Activated CD8-positive, alpha-beta memory T cell treated with anti-CD3 and anti-CD28 coated beads for 36 hours (primary cell): ENCODE data around the gene STAT5B. TPM values are rescaled to one million over a fixed set of nuclear protein-coding genes. Genes with fewer than 3 reads are reported as not detected.
"Not testable (repeated sequence)": the region's sequence is repeated elsewhere in the genome, so short reads cannot be mapped to it uniquely, and the experiment has no call there.

Experiments
- CTCF ChIA-PET: fragments of 350-600 bp; sonication (Branson Sonifier 250); formaldehyde crosslinking; loops from one replicate; lab custom pipeline; 2021; ENCODE audit warnings: antibody characterized with exemption; lab: Charles Lee
- POLR2A ChIA-PET: fragments of 350-600 bp; sonication (Branson Sonifier 250); formaldehyde crosslinking; loops from one replicate; lab custom pipeline; 2021; ENCODE audit warnings: antibody characterized with exemption; lab: Charles Lee
- total RNA-seq, 2 experiments: library from RNA; stranded (reverse); gene quantifications; one replicate each; pipeline ENCODE4 v1.2.3, GENCODE V29; 2021

STAT5B gene
- 100 to 1,000 TPM; 102 to 111 TPM for total RNA-seq

- CTCF ChIA-PET, result interaction anchor here (0.6 to 2.8 kb wide), 3 partner anchors 28 to 182 kb away, joined by 4 to 10 read pairs (median 7); no protein-coding TSS in a partner anchor
- POLR2A ChIA-PET, result interaction anchor here (1.6 to 3.1 kb wide), 2 partner anchors 12 to 29 kb away, joined by 13 to 32 read pairs; partner anchors contain the start of gene STAT5A
Observed at GRCh38 chr17:42276359-42276608, at the start of gene STAT5B. TSS of gene STAT5B (minus strand) at chr17:42276391. CDS start at chr17:42232127, 44,264 bp downstream.

DNA sequence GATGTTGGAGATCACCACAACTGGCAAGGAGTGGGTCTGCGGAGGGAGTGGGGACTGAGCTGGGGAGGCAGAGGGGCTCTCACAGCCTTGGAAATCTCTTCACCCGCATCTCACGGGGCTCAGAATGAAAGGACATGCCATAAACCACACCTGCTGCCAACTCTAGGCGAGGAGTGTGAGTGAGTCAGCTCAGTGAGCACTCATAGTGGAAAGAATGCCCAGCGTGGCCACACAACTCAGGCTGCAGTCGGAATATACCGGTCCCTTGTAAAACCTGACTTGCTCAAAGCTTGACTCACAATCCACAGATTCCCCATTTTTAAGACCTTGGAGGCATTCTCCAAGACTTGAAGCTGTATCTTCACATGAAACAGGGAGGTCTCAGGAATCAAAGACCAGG, 48.8 kb upstream of the STAT5B start:
- ChIA-PET CTCF (interaction anchor here (0.7 to 20.1 kb wide), 3 partner anchors 13 to 83 kb away, joined by 3 to 340 read pairs (median 3); partner anchors contain the start of gene STAT3), POLR2A (no interaction called here)

- POLR2A ChIA-PET, result no interaction called here
Observed at GRCh38 chr17:42323268-42323773, 47.1 kb upstream of the STAT5B start.

GRCh38 chr17:42322382-42323267, 46.4 kb upstream of the STAT5B start:
- POLR2A ChIA-PET, result no interaction called here
- CTCF ChIA-PET, result interaction anchor here (0.5 to 20.1 kb wide), 23 partner anchors 9 to 272 kb away, joined by 3 to 340 read pairs (median 3); partner anchors contain the start of genes CAVIN1 and STAT3

More at GRCh38 chr17:42323268-42323773, 47.1 kb upstream of the STAT5B start:
- CTCF ChIA-PET, result interaction anchor here (0.7 to 20.1 kb wide), 12 partner anchors 10 to 101 kb away, joined by 3 to 340 read pairs (median 3); partner anchors contain the start of gene STAT3

DNA sequence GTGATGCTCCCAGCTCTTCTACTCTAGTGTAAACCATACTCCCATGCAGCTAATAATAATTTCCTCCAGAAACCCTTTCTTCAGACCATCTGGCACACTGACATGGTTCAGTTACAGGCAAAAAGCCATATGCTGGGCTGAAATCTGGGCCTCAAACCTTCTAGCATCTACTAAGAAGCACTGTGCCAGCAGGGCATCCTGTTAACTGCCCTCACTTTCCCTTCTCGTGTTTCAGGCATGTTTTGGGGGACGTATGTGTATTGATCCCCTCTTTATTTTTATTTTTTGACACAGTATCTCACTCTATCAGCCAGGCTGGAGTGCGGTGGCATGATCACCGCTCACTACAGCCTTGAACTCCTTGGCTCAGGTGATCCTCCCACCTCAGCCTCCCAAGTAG, 45.4 kb upstream of the STAT5B start:
- ChIA-PET CTCF (interaction anchor here (0.8 to 20.1 kb wide), 11 partner anchors 7 to 209 kb away, joined by 3 to 340 read pairs (median 6); partner anchors contain the start of gene STAT3), POLR2A (no interaction called here)

GRCh38 chr17:42317967-42318366, 41.8 kb upstream of the STAT5B start:
- POLR2A ChIA-PET, result not testable (repeated sequence)
- CTCF ChIA-PET, result interaction anchor here (0.6 to 20.1 kb wide), 3 partner anchors 58 to 90 kb away, joined by 3 to 340 read pairs (median 4); no protein-coding TSS in a partner anchor

- ChIA-PET POLR2A (interaction anchor here (0.6 kb wide), 1 partner anchor 89 kb away, joined by 4 read pairs; no protein-coding TSS in a partner anchor), CTCF (interaction anchor here (0.7 to 20.1 kb wide), 5 partner anchors 72 to 166 kb away, joined by 3 to 340 read pairs (median 4); no protein-coding TSS in a partner anchor)
Observed at GRCh38 chr17:42317266-42317845, 41.2 kb upstream of the STAT5B start.

DNA sequence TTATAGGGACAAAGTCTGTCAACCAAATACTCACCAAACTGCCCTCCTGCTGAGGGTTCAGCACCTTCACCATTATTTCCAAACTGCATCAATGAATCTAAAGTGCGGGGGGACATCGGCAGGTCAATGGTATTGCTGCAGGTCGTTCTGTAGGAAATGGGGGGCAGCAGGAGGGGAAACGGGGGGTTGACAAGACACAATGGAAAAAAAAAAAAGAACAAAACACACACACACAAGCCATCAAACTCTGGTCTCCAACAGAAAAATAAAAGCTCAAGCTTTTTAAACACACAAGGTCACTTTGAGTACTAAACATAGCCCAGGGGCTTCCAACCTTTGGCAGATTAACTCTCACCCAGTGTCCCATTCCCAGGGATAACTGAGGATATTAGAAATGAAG, 40.6 kb upstream of the STAT5B start:
- ChIA-PET CTCF (interaction anchor here (0.7 to 20.1 kb wide), 5 partner anchors 72 to 166 kb away, joined by 3 to 340 read pairs (median 4); no protein-coding TSS in a partner anchor), POLR2A (interaction anchor here (0.6 kb wide), 1 partner anchor 90 kb away, joined by 4 read pairs; no protein-coding TSS in a partner anchor)

GRCh38 chr17:42315402-42316156, 39.4 kb upstream of the STAT5B start:
- POLR2A ChIA-PET, result no interaction called here
- CTCF ChIA-PET, result interaction anchor here (1.6 to 20.1 kb wide), 3 partner anchors 73 to 94 kb away, joined by 4 to 340 read pairs (median 6); no protein-coding TSS in a partner anchor

DNA sequence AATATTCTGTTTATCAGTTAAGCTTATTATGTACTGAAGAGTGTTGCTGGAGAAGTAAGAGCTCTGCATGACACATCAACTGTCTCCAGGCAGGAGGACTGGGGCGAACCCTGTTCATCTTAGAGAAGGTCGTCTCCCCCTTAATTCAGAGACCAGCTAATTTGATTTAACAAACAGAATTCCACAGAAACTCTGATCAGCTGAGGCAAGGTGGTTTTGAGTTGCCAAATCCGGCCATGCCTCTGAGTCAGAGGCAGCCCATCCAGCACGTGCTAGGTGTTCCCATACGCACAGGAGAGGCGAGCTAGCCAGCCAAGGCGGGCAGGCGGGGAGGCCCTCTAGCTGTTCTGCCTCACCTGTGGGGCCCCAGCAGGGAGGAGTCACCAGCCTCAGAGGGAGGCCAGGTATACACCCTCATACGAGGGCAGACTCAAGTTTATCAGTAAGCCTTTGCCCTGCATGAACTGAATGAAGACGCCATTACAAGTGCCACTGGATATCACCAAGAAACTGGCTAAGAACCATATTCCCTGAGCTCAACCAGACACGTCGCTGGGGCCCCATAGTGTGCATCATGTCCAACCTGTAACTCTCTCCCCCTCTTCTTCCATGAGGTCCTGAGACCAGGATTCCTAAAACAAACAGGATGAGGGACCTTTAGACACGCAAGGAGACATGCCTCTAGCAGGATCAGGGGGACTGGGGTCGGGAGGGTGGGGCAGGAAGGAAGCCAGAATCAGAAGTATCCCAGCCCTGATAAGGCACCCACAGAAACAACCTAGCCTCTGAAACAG, 37.8 kb upstream of the STAT5B start:
- POLR2A ChIA-PET, result interaction anchor here (0.5 to 1.7 kb wide), 9 partner anchors 11 to 316 kb away, joined by 3 to 7 read pairs (median 4); partner anchors contain the start of gene STAT5A
- CTCF ChIA-PET, result interaction anchor here (0.7 to 20.1 kb wide), 15 partner anchors 8 to 1312 kb away, joined by 3 to 340 read pairs (median 4); no protein-coding TSS in a partner anchor

DNA sequence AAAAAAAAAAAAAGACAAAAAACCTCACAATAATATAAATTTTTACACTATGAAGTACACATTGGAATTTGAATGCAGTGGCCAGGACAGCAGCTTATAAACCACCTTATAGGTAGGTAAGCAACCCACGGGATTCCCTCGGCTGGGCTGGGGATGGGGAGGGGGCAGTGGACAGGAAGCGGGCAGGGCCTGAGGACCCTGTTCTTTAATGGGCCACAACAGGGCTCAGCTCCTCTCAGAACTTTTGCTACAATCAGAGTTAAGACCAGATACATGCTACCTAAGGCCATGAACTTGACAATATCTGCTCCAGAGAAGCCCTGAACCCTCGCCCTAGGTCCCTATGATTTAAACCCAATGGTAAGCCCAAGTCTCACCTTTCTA, 37.2 kb upstream of the STAT5B start:
- POLR2A ChIA-PET, result interaction anchor here (0.5 to 1.7 kb wide), 7 partner anchors 10 to 177 kb away, joined by 3 to 7 read pairs (median 3); partner anchors contain the start of gene STAT5A
- CTCF ChIA-PET, result interaction anchor here (0.7 to 20.1 kb wide), 17 partner anchors 9 to 1313 kb away, joined by 3 to 340 read pairs (median 4); no protein-coding TSS in a partner anchor

DNA sequence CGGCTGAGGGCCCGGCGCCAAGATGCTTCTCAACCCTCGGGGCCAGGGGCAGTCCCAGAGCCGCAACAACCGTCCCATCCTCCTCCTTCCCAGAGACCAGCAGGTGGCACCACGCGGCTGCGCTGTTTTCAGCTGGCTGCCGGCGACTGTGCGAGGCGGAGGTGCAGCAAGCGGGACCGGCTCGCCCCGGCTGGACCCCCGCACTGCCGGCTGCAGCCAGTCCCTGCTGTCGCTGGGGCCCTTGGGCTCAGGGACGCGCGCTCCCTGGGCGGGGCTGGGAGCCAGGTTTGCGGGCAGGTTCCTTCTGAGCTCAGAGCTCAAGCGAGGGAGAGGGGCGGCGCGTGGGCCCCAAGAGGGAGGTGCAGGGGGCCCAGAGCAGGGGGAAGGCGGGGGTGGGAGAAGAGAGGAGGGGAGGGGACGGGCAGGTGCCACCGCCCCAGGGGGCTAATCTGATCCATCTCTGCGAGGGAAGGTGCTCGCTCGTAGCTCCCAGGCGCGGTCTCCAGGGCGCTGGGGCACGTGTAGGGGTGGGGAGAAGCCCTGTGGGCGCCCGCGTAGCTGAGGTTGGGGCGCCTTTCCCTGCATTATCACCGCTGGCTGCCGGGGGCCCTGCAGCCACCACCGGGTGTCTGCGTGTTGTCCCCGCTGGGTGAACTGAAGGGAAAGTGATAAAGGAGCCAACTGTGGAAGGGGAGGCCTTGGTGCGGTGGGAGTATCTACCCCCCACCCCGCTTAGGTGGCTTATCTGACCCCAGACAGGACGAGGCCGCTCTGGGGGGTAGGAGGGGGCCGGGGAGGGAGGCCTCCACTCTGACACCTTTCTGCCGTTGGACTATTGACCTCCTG, 36.3 kb upstream of the STAT5B start:
- CTCF ChIA-PET, result interaction anchor here (0.6 to 20.1 kb wide), 27 partner anchors 8 to 349 kb away, joined by 3 to 340 read pairs (median 4); partner anchors contain the start of genes DHX58 and STAT3
- POLR2A ChIA-PET, result interaction anchor here (0.6 to 1.7 kb wide), 7 partner anchors 11 to 94 kb away, joined by 3 to 7 read pairs (median 4); partner anchors contain the start of genes STAT3 and STAT5A

- ChIA-PET CTCF (interaction anchor here (0.7 to 20.1 kb wide), 22 partner anchors 8 to 348 kb away, joined by 3 to 340 read pairs (median 4); partner anchors contain the start of genes DHX58 and STAT3), POLR2A (interaction anchor here (0.7 to 1.7 kb wide), 5 partner anchors 10 to 94 kb away, joined by 4 to 7 read pairs (median 5); partner anchors contain the start of genes STAT3 and STAT5A)
Observed at GRCh38 chr17:42312035-42312284, 35.8 kb upstream of the STAT5B start.

DNA sequence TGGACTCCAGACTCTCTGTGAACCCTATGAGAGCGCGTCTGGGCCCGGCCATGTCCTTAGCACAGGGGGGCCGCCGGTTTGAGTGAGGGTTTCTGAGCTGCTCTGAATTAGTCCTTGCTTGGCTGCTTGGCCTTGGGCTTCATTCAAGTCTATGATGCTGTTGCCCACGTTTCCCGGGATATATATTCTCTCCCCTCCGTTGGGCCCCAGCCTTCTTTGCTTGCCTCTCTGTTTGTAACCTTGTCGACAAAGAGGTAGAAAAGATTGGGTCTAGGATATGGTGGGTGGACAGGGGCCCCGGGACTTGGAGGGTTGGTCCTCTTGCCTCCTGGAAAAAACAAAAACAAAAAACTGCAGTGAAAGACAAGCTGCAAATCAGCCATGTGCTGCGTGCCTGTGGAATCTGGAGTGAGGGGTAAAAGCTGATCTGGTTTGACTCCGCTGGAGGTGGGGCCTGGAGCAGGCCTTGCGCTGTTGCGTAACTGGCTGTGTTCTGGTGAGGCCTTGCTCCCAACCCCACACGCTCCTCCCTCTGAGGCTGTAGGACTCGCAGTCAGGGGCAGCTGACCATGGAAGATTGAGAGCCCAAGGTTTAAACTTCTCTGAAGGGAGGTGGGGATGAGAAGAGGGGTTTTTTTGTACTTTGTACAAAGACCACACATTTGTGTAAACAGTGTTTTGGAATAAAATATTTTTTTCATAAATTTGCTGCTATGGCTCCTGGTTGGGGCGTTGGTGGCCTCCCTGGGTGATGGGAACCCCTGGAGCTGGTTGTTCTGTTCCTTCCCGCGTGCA, 35.2 kb upstream of the STAT5B start:
- POLR2A ChIA-PET, result interaction anchor here (0.7 to 1.5 kb wide), 3 partner anchors 10 to 95 kb away, joined by 3 to 5 read pairs (median 4); no protein-coding TSS in a partner anchor
- CTCF ChIA-PET, result interaction anchor here (0.7 to 20.1 kb wide), 17 partner anchors 7 to 215 kb away, joined by 3 to 340 read pairs (median 4); partner anchors contain the start of genes DHX58 and STAT3

DNA sequence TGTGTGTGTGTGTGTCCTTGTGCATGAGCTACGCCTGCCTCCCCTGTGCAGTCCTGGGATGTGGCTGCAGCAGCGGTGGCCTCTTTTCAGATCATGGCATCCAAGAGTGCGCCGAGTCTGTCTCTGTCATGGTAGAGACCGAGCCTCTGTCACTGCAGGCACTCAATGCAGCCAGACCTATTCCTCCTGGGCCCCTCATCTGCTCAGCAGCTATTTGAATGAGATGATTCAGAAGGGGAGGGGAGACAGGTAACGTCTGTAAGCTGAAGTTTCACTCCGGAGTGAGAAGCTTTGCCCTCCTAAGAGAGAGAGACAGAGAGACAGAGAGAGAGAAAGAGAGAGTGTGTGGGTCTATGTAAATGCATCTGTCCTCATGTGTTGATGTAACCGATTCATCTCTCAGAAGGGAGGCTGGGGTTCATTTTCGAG, 34.6 kb upstream of the STAT5B start:
- POLR2A ChIA-PET, result interaction anchor here (1.0 to 1.2 kb wide), 2 partner anchors 9 to 95 kb away, joined by 3 read pairs; no protein-coding TSS in a partner anchor

More for the DNA sequence above, 34.6 kb upstream of the STAT5B start:
- CTCF ChIA-PET, result interaction anchor here (0.8 to 20.1 kb wide), 7 partner anchors 9 to 217 kb away, joined by 3 to 340 read pairs (median 7); no protein-coding TSS in a partner anchor
